ENCODE results near the gene GRIK5.

GRCh38 chr19:42088471-42089190 lies 18.6 kb upstream of the GRIK5 start:
- TF ChIP-seq POLR2AphosphoS5 (IDR thresholded peaks at IDR 0.05; ENCODE audit: low read depth, low read length) (no peak), POLR2A (IDR thresholded peaks at IDR 0.05; ENCODE audit: low read depth, low read length) (no peak), SPI1 (IDR thresholded peaks at IDR 0.05; ENCODE audit: low read depth, low read length) (no peak), TAF1 (IDR thresholded peaks at IDR 0.05; ENCODE audit: low read depth, low read length) (no peak), POU2F2 (IDR thresholded peaks at IDR 0.05; ENCODE audit: low read depth, low read length) (no peak)

Measured in GM12891 (cell line).